HG02938 (cell line): ENCODE results near the gene DENND4A.

Experiments
- ATAC-seq: cut with Tn5 transposase; IDR thresholded peaks from one replicate; pipeline ENCODE4 v1.9.1; 2021; ENCODE audit warnings: mild to moderate bottlenecking, moderate library complexity; ENCODE audit not compliant: unreplicated experiment

The DENND4A gene

DNA sequence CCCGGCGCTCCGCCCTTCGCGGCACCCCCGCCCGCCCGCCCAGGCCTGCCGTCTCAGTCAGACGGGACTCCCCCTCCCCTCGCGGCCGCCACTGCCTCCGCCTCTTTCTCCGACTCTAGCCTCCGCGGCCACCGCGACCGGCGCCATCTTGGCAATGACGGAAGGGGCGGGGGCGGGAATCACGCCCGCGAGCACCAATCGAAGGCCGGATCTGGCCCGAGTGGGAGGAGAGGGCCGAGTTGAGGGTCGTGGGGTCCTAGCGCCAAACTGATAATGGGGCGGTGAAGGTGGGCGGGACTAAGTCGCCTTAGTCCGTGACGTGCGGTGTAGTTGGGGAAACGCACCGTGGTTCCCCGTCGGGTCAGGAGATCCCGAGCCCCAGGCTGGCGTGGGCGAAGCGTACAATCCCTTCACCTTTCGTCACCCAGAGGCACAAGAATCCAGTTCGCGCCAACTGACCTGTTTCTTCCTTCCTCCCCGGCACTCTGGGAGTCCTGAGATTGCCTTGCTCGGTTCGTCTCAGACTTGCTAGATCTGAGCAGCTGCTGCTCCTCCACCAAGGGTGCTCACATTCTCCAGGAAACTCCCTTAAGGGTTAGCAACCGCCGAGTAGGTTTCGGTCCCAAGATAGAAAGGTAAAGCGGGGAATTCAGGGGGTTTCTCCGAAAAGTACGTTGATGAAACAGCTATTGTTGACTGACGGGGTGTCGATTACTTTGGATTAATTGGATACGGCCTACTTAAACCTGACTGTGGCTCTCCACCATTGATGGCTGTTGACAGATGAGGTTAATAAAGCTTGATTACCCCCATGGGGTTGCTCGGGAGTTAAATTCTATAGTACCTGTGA is at the start of gene DENND4A:
TSS of gene DENND4A (minus strand) at position 156 of the 850 bp plus-strand sequence. CDS start 35,843 bp downstream, outside the sequence.
- peak; percentile 83 for ATAC-seq

DNA sequence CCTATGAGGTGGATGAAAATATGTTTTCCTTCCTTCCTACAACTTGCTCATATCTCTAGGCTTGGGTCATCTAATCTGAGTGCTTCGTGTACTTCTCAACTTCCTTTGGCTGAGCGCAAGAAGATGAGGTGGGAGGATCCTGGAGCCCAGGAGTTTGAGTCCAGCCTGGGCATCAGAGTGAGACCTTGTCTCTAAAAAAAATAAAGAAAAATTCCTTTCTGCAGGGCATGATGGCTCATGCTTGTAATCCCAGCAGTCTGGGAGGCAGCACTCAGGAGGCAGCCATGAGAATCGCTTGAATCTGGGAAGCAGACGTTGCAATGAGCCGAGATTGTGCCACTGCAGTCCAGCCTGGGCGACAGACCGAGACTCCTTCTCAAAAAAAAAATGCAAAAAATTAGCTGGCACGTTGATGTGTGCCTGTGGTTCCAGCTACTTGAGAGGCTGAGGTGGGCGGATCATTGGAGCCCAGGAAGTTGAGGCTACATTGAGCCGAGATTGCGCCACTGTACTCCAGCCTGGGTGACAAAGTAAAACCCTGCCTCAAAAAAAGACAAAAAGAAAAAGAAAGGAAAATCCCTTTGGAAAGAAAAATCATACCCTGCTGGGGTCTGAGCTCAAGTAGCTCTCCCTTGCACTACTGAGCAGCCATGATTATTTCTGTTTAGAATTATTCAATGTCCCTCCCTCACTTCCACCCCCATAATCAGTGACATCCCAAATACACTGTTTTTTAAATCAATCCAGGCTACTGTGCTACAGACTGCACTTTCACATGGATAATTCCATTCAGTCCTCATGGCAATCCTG is 49.2 kb upstream of the DENND4A start:
- ATAC-seq: no peak

DNA sequence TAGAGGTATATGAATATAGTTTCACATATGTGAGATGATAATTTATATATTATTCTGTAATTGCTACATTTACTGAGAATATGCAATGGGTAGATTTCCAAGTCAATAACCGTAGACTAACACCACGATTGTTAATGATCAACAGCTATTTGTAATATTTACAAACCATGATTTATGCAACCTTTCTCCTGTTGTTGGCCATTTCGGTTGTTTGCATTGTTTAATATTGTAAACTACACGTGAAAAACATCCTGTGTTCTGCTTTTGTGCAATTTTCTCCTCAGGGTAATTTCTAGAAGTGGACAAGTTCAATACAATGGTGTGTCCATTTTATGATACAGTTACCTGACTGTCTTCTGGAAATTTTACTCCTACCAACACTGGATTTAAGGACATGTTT is 47.9 kb upstream of the DENND4A start:
- no peak for ATAC-seq

DNA sequence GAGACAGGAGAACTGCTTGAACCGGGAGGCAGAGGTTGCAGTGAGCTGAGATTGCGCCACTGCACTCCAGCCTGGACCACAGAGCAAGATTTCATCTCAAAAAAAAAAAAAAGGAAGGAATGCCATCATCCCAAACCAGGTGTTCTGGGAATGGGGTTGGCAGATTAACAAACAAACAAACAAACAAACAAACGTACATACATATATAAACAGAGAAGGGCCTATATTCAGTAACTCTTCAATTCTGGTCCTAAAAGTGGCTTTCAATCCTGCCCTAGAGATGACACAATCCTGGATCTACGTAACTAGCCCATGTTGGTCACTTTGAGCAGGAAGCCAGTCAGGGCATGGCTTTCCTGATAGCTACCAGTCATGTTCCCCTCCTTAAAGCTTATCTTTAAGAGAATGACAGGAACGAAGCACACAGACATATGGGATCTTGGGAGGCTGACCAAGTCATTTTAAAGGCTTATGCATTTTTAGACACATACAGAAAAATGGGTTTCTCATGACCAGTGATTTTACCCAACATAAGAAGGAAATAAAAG is 47.3 kb upstream of the DENND4A start:
- ATAC-seq: no peak

DNA sequence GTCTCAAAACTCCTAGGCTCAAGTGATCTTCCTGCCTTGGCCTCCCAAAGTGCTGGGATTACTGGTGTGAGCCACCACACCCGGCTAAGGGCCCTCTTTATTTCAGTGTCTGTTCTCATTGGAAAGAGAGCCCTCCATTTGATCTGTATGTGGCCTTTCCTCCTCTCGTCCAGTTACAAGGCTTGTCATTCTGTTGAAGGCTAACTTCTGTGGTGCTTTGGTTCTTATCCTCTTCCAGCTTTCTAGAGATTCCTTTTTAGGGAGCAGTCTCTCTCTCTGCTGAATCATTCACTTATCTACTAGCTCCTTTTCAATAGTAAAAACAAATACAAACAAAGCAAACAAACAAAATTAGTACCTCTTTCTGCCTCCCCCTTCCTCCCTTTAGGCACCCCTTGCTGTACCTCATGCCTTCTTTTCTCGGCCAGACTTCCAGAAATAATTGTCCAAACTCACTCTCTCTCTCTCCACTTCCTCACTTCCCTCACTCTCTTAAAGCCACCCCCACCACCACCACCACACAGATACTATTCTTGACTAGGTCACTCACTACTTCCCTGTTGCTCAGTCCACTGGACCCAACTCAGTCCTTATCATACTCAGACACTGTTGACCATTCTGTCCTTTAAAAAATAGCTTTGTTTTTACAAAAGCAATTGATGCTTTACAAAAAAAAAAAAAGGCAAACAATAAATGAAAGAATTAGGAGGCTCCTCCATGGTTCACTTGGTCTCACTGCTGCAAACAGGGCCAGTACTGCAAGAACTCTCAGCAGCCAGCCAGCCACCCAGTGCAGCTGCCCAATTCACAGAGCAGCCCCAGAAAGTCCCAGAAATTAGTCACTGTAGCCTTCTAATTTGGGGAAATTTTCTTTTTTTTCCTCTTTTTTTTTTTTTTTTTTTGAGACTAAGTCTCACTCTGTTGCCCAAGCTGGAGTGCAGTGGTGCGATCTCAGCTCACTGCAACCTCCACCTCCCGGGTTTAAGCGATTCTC is 45.5 kb upstream of the DENND4A start:
- no peak for ATAC-seq

DNA sequence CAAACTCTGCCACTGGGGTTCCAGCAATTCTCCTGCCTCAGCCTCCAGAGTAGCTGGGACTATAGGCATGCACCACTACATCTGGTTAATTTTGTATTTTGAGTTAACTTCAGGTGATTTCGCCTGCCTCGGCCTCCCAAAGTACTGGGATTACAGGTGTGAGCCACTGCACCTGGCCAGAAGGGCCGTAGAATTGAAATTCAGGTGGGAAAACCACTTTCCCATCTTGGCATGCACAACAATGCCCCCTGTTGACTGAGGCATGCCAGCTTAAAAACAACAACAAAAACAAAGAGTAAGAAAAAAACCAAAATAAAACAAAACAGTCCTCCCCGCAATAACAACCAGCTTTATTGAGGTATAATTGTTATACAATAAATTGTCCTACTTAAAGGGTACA is 44.6 kb upstream of the DENND4A start:
- ATAC-seq: no peak

DNA sequence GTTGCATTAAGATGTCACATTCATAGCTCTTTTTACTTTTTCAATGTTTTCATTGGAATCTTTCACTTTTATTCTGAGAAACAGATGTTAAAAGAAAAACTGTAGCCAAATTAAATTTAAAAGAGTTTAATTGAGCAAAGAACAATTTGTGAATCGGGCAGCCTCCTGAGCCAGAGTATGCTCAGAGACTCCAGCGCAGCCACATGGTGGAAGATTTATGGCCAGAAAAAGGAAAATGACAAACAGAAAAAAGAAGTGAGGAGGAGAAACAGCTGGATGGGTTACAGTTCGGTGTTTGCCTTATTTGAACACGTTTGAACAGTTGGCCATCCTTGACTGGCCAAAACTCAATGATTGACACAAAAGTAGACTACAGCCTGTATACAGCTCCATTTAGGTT is 43.4 kb upstream of the DENND4A start:
- ATAC-seq: no peak

DNA sequence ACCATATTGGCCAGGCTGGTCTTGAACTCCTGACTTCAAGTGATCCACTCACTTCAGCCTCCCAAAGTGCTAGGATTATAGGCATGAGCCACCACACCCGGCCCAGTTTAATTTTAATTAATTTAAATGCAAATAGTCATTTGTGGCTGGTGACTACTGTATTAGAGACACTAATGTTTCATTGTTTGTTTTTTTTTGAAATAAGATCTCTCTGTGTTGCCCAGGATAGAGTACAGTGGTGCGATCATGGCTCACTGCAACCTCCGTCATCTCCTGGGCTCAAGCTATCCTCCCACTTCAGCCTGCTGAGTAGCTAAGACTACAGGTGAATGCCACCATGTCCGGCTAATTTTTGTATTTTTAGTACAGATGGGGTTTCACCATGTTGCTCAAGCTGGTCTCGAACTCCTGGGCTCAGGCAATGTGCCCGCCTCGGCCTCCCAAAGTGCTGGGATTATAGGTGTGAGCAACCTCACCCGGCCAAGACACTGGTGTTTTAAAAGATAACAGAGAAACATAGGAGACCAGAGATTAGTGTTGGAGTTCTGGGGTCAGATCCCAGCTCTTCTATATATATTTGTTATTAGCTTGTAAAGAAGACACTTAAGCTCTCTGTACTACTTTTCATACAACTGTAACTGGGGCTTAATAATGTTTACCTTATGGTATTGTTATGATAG is 42.6 kb upstream of the DENND4A start:
- ATAC-seq: no peak

DNA sequence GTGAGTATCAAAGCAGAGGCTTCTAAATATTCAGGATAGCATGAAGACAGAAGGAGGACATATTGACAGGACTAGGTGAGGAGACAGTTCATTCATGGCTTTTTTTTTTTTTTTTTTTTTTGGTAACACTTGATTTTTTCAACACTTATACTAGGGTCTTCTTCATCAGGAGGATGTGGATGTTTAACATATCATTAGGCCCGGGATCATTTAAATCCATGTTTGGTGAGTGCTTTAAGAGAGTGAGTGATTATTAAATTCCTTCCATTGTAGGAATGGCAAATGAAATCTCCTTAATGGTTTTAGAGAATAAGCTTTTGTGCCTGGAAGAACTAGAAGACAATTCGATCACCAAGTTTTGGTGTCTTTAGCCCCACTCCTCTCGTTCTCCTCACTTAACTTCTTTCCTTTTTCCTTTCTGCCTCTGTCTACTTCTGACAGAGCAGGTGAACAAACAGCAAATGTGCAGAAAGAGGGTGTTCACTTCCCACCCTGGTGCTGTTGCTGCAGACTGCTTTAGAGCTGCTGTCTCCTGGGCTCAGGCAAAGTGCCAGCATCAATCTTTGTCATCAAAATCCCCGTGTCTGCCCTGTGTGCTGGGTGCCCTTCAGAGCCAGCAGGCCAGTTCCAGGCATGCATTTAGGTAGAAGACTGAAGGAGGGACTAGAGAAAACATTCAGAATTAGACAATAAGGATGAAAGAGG is 41.6 kb upstream of the DENND4A start:
- ATAC-seq: no peak

DNA sequence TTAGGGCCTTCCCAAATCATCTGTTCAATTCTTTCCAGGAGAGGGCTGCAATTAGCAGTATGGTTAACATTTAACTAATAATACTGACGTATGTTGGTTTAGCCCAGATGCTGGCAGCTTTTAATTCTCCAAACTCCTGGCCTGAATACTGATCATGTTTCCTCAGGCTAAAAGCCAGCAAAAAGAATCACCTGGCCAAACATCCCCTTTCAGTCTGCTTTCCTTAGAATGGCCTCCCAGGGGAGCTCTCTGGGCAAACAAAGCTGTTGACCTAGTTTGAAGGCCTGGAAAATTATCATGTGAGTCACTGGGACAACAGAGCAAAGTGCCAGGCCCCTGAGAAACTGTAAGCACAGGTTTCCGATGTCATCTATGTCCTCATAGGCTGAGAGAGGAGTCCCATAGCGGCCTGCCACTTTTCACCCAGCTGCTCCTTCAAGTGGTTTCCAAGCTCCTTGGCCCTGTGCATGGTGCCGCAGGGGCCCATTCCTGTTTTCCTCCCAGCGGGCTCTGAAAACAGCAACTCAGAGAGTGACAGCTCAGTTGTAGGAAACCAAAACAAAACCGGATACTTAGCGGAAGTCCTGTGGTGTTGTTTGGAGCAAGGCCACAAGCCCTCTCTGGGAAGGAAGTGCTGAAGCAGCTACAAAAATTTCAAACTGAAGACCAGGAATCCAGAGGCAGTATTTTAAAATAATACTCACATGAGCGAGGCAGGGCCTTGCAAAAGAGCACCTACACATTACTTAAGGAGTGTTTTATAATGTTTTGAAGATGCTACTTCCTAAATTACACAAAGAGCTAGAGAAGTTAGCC is 40.7 kb upstream of the DENND4A start:
- no peak for ATAC-seq

DNA sequence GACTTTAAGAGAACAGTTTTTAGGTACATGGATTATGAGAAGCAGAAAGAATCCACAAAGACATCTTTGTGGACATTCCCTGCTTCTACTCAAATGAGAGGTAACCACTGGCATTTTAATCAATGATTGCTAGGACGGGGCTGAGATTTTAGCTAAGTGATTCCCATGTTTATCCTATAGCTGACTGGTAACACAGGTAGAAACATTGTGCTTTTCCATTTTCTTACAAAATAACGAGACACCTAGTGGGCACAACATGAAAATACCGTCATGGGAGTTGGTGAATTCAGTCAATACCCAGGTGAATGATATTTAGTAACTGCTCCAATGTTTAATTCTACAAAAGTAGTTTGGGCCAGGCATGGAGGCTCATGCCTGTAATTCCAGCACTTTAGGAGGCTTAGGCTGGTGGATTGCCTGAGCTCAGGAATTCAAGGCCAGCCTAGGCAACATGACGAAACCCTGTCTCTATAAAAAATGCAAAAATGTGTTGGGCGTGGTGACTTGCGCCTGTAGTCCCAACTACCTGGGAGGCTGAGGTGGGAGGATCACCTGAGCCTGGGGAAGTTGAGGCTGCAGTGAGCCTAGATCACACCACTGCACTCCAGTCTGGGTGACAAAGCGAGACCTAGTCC is 37.2 kb upstream of the DENND4A start:
- ATAC-seq: no peak

DNA sequence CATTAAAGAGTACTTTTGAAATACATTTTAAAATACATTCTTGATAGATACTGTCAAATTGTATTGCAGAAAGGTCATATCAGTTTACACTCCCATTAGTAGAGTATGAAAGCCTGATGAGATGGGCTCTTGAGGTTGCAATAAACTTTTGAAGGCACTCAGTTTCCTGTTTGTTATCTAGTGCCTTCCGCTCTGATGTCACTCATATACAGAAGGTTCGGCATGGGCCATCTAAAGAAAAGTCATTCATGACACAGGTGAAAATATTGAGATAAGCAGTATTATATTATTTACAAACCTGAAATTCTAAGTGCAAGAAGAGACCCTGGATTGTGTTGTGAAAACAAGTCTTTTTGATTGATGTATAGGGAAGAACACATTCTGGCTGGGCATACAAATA is 36.5 kb upstream of the DENND4A start:
- no peak for ATAC-seq

DNA sequence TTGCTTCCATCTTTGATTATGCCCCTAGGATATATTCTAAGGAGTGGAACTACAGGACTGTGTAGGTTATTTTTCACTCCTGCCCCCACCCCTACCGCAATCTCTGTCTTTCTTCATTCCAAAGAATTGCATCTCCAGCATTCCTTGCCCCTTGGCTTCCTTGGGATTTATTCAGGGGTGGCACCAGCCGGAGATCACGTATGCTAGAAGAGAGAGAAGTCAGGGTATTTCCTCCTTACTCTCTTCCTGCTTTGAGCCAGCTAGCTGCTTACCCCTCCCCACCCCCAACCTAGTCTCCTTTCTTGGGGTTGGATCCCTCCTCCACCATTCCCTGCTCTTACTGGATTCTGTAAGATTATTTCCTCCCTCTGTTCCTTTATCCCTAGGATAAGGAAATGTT is 35.0 kb upstream of the DENND4A start:
- no peak for ATAC-seq

DNA sequence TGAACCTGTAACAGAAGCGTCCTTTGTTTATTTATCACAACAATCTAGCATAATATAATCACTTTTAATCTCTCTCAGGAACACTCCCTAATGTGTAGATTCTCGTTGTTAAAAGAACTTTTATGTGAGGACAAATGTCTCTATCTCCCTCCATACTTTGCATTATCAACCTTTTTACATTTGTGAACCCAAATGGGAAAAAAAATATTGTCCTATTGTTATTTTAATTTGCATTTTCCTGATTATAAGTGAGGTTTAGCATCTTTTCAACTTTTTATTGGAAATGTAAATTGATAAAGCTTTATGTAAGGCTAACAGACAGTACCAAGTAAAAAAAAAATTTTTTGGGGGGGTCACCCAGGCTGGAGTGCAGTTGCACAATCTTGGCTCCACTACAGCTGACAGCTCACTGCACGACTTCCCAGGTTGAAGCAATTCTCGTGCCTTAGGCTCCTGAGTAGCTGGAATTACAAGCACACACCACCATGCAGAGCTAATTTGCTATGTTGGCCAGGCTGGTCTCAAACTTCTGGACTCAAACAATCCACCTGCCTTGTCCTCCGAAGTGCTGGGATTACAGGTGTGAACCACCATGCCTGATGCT is 33.0 kb upstream of the DENND4A start:
- ATAC-seq: no peak

DNA sequence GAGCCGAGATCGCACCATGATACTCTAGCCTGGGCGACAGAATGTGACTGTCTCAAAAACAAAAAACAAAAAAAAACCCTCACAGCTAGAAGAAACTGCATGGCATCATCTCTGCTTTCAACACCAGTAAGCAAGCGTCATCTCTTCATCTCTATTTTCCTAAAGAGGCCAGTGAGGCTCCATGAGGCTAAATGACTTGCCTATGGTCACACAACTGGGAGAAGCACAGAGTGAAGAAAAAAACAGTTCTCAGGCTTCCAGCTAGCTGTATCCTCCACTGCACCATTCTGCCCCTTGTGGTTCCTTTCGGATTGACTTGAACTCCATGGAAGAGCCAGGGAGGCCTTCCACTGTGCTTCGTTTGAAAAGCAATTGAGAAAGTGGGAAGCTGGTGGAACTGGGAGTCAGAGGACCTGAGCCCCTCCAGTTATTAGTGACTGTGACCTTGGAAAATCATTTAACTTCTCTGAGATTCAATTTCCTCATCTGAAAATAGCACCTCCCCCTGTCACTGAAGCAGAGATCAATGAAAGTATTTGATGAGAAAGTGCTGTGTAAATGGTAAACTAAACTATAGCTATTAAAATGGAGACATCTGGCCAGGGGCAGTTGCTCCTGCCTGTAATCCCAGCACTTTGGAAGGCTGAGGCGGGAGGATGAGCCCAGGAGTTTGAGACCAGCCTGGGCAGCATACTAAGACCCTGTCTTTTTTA is 32.1 kb upstream of the DENND4A start:
- no peak for ATAC-seq

DNA sequence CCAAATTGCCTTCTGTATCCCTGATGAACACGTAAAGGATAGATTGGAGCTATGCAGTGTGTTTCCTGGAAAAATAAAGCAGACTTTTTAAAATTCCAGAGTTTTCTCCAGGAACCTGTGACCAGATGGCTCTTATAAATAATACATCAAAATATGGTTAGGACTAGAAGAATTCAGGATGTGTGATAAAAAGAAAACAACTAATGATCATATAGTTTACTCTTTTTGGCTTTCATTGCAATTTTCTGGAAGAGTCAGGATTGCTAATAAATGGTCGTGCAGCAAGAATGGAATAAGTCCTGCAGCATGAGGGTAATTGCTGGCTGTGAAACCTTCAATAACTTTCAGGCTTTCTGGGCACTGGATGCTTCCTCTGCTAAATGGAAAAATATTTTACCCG is 30.2 kb upstream of the DENND4A start:
- ATAC-seq: no peak

DNA sequence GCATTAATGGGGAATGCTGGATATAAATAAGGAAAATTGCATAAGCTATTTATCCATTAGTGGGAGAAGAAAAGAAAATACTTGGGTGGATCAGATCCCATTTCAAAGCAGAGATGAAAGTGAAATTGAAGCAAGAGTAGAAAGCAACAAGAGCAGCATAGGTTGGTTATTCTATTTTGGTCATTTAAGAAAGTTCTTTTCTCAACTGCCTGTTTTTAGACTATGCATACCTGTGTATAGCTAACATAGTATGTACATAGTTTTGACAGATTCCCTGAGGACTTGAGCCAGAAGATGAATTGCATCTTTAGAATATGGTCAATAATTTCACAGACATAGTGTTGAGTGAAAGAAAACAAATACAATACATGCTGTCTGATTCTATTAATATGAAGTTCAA is 29.0 kb upstream of the DENND4A start:
- no peak for ATAC-seq
